ENCODE data around the gene SSTR3. TPM values are rescaled to one million over a fixed set of nuclear protein-coding genes. Genes with fewer than 3 reads are reported as not detected.

SSTR3 gene
- total and polyA plus RNA-seq, 3 experiments from 2014 or later: 0.24 to 0.62 (median 0.59) TPM

DNA sequence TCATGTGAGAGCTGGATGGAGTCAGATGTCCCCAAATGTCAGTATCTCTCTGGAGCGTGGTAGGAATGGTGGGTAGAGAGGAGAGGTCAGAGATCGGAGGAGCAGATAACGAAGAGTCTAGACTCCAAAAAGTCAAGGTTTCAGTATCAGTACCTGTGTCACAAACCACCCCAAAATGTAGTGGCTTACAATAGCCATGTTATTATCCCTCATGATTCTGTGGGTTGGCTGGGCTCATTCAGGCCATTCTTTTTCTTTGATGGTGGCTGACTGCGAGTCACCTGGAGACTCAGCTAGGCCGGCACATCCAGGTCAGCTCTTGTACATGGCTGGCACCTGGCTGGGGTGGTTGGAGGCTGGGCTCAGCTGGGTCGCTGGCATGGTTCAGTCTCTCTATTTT, 7.3 kb upstream of the SSTR3 start:
- CTCF ChIA-PET: interaction anchor here (1.4 to 6.2 kb wide), 5 partner anchors 10 to 41 kb away, joined by 7 to 29 read pairs (median 12); partner anchors contain the start of gene RAC2
- Histone ChIP-seq H3K27ac (ENCODE audit: low read depth, low read length) (no peak overlapping the region), H3K9me3 (ENCODE audit: low read length) (no peaks in the 10 kb centered on the region), H3K4me3 (ENCODE audit: low read length) (peak overlapping the region; percentile 53), H3K4me1 (ENCODE audit: insufficient read depth, low read length) (peaks cover 83% of the 10 kb centered on the region), H3K36me3 (ENCODE audit: insufficient read depth, low read length) (peaks cover 5% of the 10 kb centered on the region), H3K27me3 (ENCODE audit: insufficient read depth, low read length, poor library complexity, severe bottlenecking) (no peaks in the 10 kb centered on the region)
- Mint-ChIP-seq H3K9me3 (peaks cover 0 to 2% (median 0%) of the 10 kb centered on the region in 5 donors), H3K4me3 (peak overlapping the region in 6 of 7 donors; percentile 49 to 68 (median 62)), H3K36me3 (peaks cover 5 to 16% (median 9%) of the 10 kb centered on the region in 3 donors), H3K4me1 (peaks cover 70 to 90% (median 82%) of the 10 kb centered on the region in 3 donors), H3K27me3 (no peaks in the 10 kb centered on the region), H3K27ac (peak overlapping the region; percentile 46 to 99 (median 94))
- DNase-seq: peak in 2 of 5 donors; percentile 25 to 30
- POLR2A ChIA-PET: interaction anchor here (1.3 to 3.2 kb wide), 6 partner anchors 9 to 24 kb away, joined by 3 to 14 read pairs (median 3); partner anchors contain the start of gene RAC2

DNA sequence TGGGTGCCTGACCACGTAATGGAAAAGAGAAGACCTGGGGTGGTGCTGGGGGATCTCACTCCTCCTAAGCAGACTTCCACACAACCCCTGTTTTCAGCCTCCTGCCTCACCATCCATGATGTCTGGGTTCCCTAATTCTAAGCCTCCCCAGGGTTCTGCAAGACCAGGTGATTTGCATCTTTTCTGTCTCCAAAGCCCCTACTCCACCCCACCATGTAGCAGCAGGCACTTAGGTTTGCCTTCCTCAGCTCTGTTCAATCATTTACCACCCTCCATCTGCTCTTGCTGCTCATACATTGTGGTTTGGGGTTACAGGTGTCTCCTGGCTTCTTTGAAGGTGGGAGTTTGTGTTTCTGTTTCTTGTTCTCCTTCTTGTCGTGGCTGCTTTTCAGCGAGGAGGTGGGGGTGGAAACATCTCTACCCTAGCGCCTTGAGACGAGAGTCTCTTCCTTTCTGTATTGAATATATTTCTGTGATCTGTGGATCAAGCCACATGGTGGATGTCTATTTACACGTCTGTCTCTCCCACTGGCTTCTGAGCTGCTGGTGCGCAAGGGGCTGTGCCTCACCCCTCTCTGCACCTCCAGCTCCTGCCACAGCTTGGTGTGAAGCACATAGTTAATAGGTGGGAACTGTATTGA, 6.6 kb upstream of the SSTR3 start:
- Mint-ChIP-seq H3K4me3 (peak overlapping the region; percentile 6 to 68 (median 61)), H3K27me3 (no peaks in the 10 kb centered on the region), H3K4me1 (peaks cover 63 to 83% (median 76%) of the 10 kb centered on the region in 3 donors), H3K36me3 (peaks cover 0 to 9% (median 6%) of the 10 kb centered on the region in 3 donors), H3K27ac (peak overlapping the region; percentile 46 to 99 (median 94)), H3K9me3 (peaks cover 0 to 2% (median 0%) of the 10 kb centered on the region in 5 donors)
- POLR2A ChIA-PET: interaction anchor here (0.8 to 3.2 kb wide), 7 partner anchors 9 to 139 kb away, joined by 3 to 14 read pairs (median 3); partner anchors contain the start of gene RAC2
- CTCF ChIA-PET: interaction anchor here (0.8 to 6.2 kb wide), 8 partner anchors 10 to 41 kb away, joined by 3 to 29 read pairs (median 9); partner anchors contain the start of gene RAC2
- Histone ChIP-seq H3K9me3 (ENCODE audit: low read length) (no peaks in the 10 kb centered on the region), H3K4me1 (ENCODE audit: insufficient read depth, low read length) (peaks cover 76% of the 10 kb centered on the region), H3K36me3 (ENCODE audit: insufficient read depth, low read length) (no peaks in the 10 kb centered on the region), H3K27ac (ENCODE audit: low read depth, low read length) (no peak overlapping the region), H3K4me3 (ENCODE audit: low read length) (peak overlapping the region; percentile 53), H3K27me3 (ENCODE audit: insufficient read depth, low read length, poor library complexity, severe bottlenecking) (no peaks in the 10 kb centered on the region)
- DNase-seq: peak; percentile 36 to 94 (median 86)

DNA sequence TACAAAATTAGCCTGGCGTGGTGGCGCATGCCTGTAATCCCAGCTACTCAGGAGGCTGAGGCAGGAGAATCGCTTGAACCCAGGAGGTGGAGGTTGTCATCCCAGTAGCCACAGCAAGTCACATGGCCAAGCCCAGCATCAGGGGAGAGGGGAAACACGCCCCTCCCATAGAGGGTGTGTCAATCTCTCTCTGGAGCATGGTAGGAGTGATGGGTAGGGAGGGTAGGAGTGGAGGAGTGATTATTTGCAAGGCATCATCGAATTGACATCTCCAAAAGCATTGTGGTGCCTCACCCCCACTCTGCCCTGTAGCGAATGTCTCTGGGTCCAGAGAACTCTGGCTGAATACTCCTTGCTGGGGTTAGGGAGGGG, 6.1 kb upstream of the SSTR3 start:
- H3K9me3 Mint-ChIP-seq: peaks cover 0 to 2% (median 0%) of the 10 kb centered on the region in 5 donors
- peak overlapping the region; percentile 46 to 99 (median 94) for H3K27ac Mint-ChIP-seq
- H3K4me1 Mint-ChIP-seq: peaks cover 58 to 78% (median 71%) of the 10 kb centered on the region in 3 donors
- H3K27me3 Mint-ChIP-seq: peaks cover 0 to 1% of the 10 kb centered on the region in 2 donors
- peak overlapping the region; percentile 52 for H3K4me3 ChIP-seq (ENCODE audit: low read length)
- peak overlapping the region in 5 of 7 donors; percentile 49 to 68 (median 61) for H3K4me3 Mint-ChIP-seq
- H3K36me3 ChIP-seq (ENCODE audit: insufficient read depth, low read length): no peaks in the 10 kb centered on the region
- H3K9me3 ChIP-seq (ENCODE audit: low read length): no peaks in the 10 kb centered on the region
- H3K27me3 ChIP-seq (ENCODE audit: insufficient read depth, low read length, poor library complexity, severe bottlenecking): no peaks in the 10 kb centered on the region
- H3K36me3 Mint-ChIP-seq: peaks cover 0 to 4% (median 2%) of the 10 kb centered on the region in 3 donors
- no peak overlapping the region for H3K27ac ChIP-seq (ENCODE audit: low read depth, low read length)
- ChIA-PET CTCF (interaction anchor here (0.8 to 6.2 kb wide), 10 partner anchors 9 to 42 kb away, joined by 3 to 31 read pairs (median 9); partner anchors contain the start of gene RAC2), POLR2A (interaction anchor here (0.8 to 3.2 kb wide), 7 partner anchors 8 to 138 kb away, joined by 3 to 14 read pairs (median 3); partner anchors contain the start of gene RAC2)
- H3K4me1 ChIP-seq (ENCODE audit: insufficient read depth, low read length): peaks cover 71% of the 10 kb centered on the region
- DNase-seq: no peak

DNA sequence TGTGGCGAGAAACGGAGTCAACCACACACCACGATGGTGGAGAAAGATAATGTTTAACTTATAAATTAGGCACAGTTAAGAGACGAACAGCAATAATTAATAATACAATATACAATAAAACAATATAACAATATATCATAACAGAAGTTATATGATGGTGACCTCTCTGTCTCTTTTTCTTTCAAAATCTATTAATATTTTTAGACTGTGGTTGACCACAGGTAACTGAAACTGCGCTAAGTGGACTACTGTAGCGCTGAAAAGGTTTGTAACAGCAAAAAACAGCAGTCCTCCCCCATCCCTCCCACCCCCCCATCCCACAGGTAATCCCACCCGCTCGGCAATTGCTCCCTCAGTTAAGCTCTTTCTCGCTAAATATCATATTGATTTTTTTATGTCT, 3.6 kb upstream of the SSTR3 start:
- Mint-ChIP-seq H3K4me1 (peaks cover 35 to 55% (median 47%) of the 10 kb centered on the region in 3 donors), H3K4me3 (no peak overlapping the region), H3K27ac (no peak overlapping the region), H3K27me3 (peaks cover 0 to 1% of the 10 kb centered on the region in 2 donors), H3K36me3 (peaks cover 0 to 2% (median 0%) of the 10 kb centered on the region in 3 donors), H3K9me3 (peaks cover 0 to 1% (median 0%) of the 10 kb centered on the region in 5 donors)
- no peaks in the 10 kb centered on the region for H3K27me3 ChIP-seq (ENCODE audit: insufficient read depth, low read length, poor library complexity, severe bottlenecking)
- ChIA-PET CTCF (interaction anchor here (0.9 to 6.2 kb wide), 6 partner anchors 14 to 44 kb away, joined by 3 to 31 read pairs (median 6); no protein-coding TSS in a partner anchor), POLR2A (interaction anchor here (1.2 kb wide), 1 partner anchor 16 kb away, joined by 3 read pairs; no protein-coding TSS in a partner anchor)
- H3K9me3 ChIP-seq (ENCODE audit: low read length): no peaks in the 10 kb centered on the region
- H3K27ac ChIP-seq (ENCODE audit: low read depth, low read length): no peak overlapping the region
- H3K4me1 ChIP-seq (ENCODE audit: insufficient read depth, low read length): peaks cover 46% of the 10 kb centered on the region
- H3K4me3 ChIP-seq (ENCODE audit: low read length): no peak overlapping the region
- no peaks in the 10 kb centered on the region for H3K36me3 ChIP-seq (ENCODE audit: insufficient read depth, low read length)
- no peak for DNase-seq

DNA sequence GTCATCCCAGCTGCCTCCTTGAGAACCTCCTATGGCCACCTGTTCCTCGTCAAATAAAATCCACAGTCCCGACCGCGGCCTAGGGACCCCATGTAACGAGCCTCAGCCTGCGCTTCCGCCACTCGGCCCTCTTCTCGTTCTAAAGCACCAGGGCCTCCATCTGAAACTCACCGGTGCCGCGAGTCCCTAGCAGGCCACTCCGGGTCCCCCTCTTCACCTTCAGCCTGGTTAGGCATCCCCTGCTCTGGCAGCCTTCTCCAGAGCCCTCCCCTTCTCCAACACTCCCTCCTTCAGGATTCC, 2.4 kb upstream of the SSTR3 start:
- no peak overlapping the region for H3K27ac Mint-ChIP-seq
- no peak overlapping the region for H3K4me3 ChIP-seq (ENCODE audit: low read length)
- no peak overlapping the region for H3K27ac ChIP-seq (ENCODE audit: low read depth, low read length)
- H3K36me3 ChIP-seq (ENCODE audit: insufficient read depth, low read length): no peaks in the 10 kb centered on the region
- peaks cover 25 to 43% (median 35%) of the 10 kb centered on the region in 3 donors for H3K4me1 Mint-ChIP-seq
- no peaks in the 10 kb centered on the region for H3K27me3 ChIP-seq (ENCODE audit: insufficient read depth, low read length, poor library complexity, severe bottlenecking)
- H3K9me3 Mint-ChIP-seq: no peaks in the 10 kb centered on the region
- H3K9me3 ChIP-seq (ENCODE audit: low read length): no peaks in the 10 kb centered on the region
- no peak overlapping the region for H3K4me3 Mint-ChIP-seq
- DNase-seq: peak in 1 of 5 donors; percentile 39
- H3K36me3 Mint-ChIP-seq: no peaks in the 10 kb centered on the region
- POLR2A ChIA-PET: no interaction called here
- H3K4me1 ChIP-seq (ENCODE audit: insufficient read depth, low read length): peaks cover 35% of the 10 kb centered on the region
- CTCF ChIA-PET: interaction anchor here (5.0 to 6.2 kb wide), 2 partner anchors 15 to 45 kb away, joined by 29 to 31 read pairs; no protein-coding TSS in a partner anchor
- H3K27me3 Mint-ChIP-seq: peaks cover 0 to 1% of the 10 kb centered on the region in 2 donors

DNA sequence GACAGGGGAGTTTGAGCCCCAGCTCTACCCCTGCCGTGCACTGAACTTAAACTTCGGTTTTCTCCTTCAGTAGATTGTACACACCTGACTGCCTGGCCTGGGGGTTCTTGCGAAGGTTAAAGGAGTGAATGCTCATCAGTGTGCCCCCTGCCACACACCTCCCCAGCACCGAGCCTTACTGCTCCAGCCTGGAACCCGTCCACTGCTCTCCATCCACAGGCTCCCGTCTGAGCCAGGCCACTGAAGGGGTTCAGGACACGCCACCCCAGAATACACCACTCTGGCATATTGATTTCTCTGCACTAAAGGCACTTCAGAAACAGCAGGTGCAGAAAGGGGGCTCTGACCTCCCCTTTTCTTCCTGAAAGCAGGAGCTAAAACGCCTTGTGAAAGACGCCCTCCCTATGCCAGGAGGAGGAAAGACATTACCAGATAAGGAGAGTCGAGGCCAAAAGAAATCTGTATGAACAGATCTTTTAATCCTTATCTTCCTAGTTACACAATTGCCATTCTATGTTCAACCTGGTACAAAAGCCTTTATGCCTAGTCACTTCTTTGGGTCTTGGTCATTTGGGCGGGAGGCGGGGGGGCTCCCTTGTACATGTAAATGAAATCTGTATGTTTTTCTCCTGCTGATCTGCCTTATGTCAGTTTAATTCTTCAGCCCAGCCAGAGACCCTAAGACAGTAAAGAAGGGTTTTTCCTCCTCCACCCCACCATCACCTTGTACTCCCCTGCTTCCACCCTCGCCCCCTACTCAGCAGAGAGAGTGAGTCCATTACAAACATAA, 1.9 kb upstream of the SSTR3 start:
- H3K9me3 ChIP-seq (ENCODE audit: low read length): no peaks in the 10 kb centered on the region
- no peak overlapping the region for H3K4me3 ChIP-seq (ENCODE audit: low read length)
- H3K27me3 ChIP-seq (ENCODE audit: insufficient read depth, low read length, poor library complexity, severe bottlenecking): no peaks in the 10 kb centered on the region
- no peak for DNase-seq
- Mint-ChIP-seq H3K36me3 (no peaks in the 10 kb centered on the region), H3K27me3 (peaks cover 0 to 1% of the 10 kb centered on the region in 2 donors), H3K4me3 (no peak overlapping the region), H3K27ac (peak overlapping the region in 1 of 8 donors; percentile 24), H3K9me3 (no peaks in the 10 kb centered on the region), H3K4me1 (peaks cover 19 to 37% (median 30%) of the 10 kb centered on the region in 3 donors)
- H3K4me1 ChIP-seq (ENCODE audit: insufficient read depth, low read length): peaks cover 35% of the 10 kb centered on the region
- POLR2A ChIA-PET: interaction anchor here (0.6 kb wide), 1 partner anchor 341 kb away, joined by 3 read pairs; no protein-coding TSS in a partner anchor
- no peak overlapping the region for H3K27ac ChIP-seq (ENCODE audit: low read depth, low read length)
- CTCF ChIA-PET: interaction anchor here (5.0 to 6.2 kb wide), 2 partner anchors 14 to 46 kb away, joined by 29 to 31 read pairs; no protein-coding TSS in a partner anchor
- H3K36me3 ChIP-seq (ENCODE audit: insufficient read depth, low read length): no peaks in the 10 kb centered on the region

DNA sequence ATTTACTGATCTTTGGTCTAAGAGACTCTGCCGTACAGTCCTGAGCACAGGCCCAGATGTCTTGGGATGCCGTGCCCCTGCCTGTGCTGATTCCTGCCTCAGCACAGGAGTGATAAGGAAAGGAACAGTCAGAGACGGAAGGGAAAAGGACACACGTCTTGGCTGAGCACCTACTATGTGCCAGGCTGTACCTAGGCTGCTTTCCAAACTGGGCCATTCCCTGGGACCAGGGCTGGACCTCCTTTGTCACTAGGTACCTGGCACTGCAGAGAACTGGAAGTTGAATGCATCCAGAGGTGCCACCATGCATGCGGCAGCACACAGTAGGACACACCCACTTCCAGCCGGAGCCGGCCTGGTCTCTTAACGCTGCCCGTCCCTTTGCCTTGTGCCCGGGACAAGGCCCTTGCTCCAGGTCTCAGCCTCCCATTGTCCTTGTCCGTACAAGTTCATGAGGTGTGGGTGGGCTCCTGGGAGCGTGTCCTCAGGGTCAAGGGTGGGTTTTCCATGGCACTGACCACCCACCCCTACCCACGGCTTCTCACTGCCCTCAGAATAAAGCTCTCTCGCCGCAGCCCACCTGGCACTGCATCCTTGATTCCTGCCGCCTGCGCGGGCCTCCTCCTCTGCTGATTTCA, 1.1 kb upstream of the SSTR3 start:
- Mint-ChIP-seq H3K27me3 (peaks cover 0 to 1% of the 10 kb centered on the region in 2 donors), H3K27ac (peak overlapping the region in 1 of 8 donors; percentile 24), H3K4me3 (no peak overlapping the region), H3K9me3 (no peaks in the 10 kb centered on the region), H3K36me3 (no peaks in the 10 kb centered on the region), H3K4me1 (peaks cover 14 to 29% (median 22%) of the 10 kb centered on the region in 3 donors)
- H3K36me3 ChIP-seq (ENCODE audit: insufficient read depth, low read length): no peaks in the 10 kb centered on the region
- no peak overlapping the region for H3K27ac ChIP-seq (ENCODE audit: low read depth, low read length)
- CTCF ChIA-PET: interaction anchor here (1.0 to 5.0 kb wide), 2 partner anchors 14 to 47 kb away, joined by 3 to 31 read pairs; no protein-coding TSS in a partner anchor
- no peak overlapping the region for H3K4me3 ChIP-seq (ENCODE audit: low read length)
- DNase-seq: no peak
- H3K27me3 ChIP-seq (ENCODE audit: insufficient read depth, low read length, poor library complexity, severe bottlenecking): no peaks in the 10 kb centered on the region
- POLR2A ChIA-PET: interaction anchor here (0.6 kb wide), 1 partner anchor 342 kb away, joined by 3 read pairs; no protein-coding TSS in a partner anchor
- peaks cover 35% of the 10 kb centered on the region for H3K4me1 ChIP-seq (ENCODE audit: insufficient read depth, low read length)
- H3K9me3 ChIP-seq (ENCODE audit: low read length): no peaks in the 10 kb centered on the region

Data from CD8-positive, alpha-beta memory T cell (primary cell).